ENCODE measurements around the gene STPG2. TPM values are rescaled to one million over a fixed set of nuclear protein-coding genes. Genes with fewer than 3 reads are reported as not detected.

STPG2 gene
- total RNA-seq, 1 experiment from 2014 or later = 0.61 TPM

GRCh38 chr4:97587912-97588311 is 555.4 kb downstream of the STPG2 start:
- no peak overlapping the region for H3K27ac Mint-ChIP-seq (ENCODE audit: low read depth, unreplicated experiment)
- DNase-seq (ENCODE audit: unreplicated experiment) = peak; percentile 41
- no peaks in the 10 kb centered on the region for H3K9me3 Mint-ChIP-seq (ENCODE audit: unreplicated experiment)
- H3K4me1 Mint-ChIP-seq (ENCODE audit: insufficient read depth, unreplicated experiment) = no peaks in the 10 kb centered on the region
- TF ChIP-seq CTCF (IDR thresholded peaks at IDR 0.05; ENCODE audit: unreplicated experiment) = no peak
- CTCF ChIA-PET = no interaction called here
- no TSS peak for BruUV-seq (replicated peaks)
- no peak overlapping the region for H3K4me3 Mint-ChIP-seq (ENCODE audit: unreplicated experiment)
- no peaks in the 10 kb centered on the region for H3K27me3 Mint-ChIP-seq (ENCODE audit: insufficient read depth, unreplicated experiment)
- intact Hi-C loops (cut with micrococcal nuclease) = no loop called here
- H3K36me3 Mint-ChIP-seq (ENCODE audit: insufficient read depth, unreplicated experiment) = no peaks in the 10 kb centered on the region
- POLR2A ChIA-PET = no interaction called here

- no peak for DNase-seq (ENCODE audit: unreplicated experiment)
- H3K4me1 Mint-ChIP-seq (ENCODE audit: insufficient read depth, unreplicated experiment) = no peaks in the 10 kb centered on the region
- intact Hi-C loops (cut with micrococcal nuclease) = no loop called here
- TF ChIP-seq CTCF (IDR thresholded peaks at IDR 0.05; ENCODE audit: unreplicated experiment) = no peak
- no peak overlapping the region for H3K27ac Mint-ChIP-seq (ENCODE audit: low read depth, unreplicated experiment)
- ChIA-PET POLR2A (no interaction called here), CTCF (no interaction called here)
- H3K9me3 Mint-ChIP-seq (ENCODE audit: unreplicated experiment) = no peaks in the 10 kb centered on the region
- H3K27me3 Mint-ChIP-seq (ENCODE audit: insufficient read depth, unreplicated experiment) = no peaks in the 10 kb centered on the region
- BruUV-seq (replicated peaks) = no TSS peak
- H3K36me3 Mint-ChIP-seq (ENCODE audit: insufficient read depth, unreplicated experiment) = no peaks in the 10 kb centered on the region
- no peak overlapping the region for H3K4me3 Mint-ChIP-seq (ENCODE audit: unreplicated experiment)
Observed at GRCh38 chr4:97585274-97585673, 558.0 kb downstream of the STPG2 start.

GRCh38 chr4:97582890-97583289 is 560.4 kb downstream of the STPG2 start:
- TF ChIP-seq CTCF (IDR thresholded peaks at IDR 0.05; ENCODE audit: unreplicated experiment) = no peak
- CTCF ChIA-PET = no interaction called here
- Mint-ChIP-seq H3K4me3 (ENCODE audit: unreplicated experiment) (no peak overlapping the region), H3K4me1 (ENCODE audit: insufficient read depth, unreplicated experiment) (no peaks in the 10 kb centered on the region), H3K9me3 (ENCODE audit: unreplicated experiment) (no peaks in the 10 kb centered on the region), H3K27ac (ENCODE audit: low read depth, unreplicated experiment) (no peak overlapping the region), H3K36me3 (ENCODE audit: insufficient read depth, unreplicated experiment) (no peaks in the 10 kb centered on the region), H3K27me3 (ENCODE audit: insufficient read depth, unreplicated experiment) (no peaks in the 10 kb centered on the region)
- POLR2A ChIA-PET = no interaction called here
- no peak for DNase-seq (ENCODE audit: unreplicated experiment)
- BruUV-seq (replicated peaks) = no TSS peak
- intact Hi-C loops (cut with micrococcal nuclease) = no loop called here

GRCh38 chr4:97577004-97577403 is 566.3 kb downstream of the STPG2 start:
- no peak overlapping the region for H3K4me3 Mint-ChIP-seq (ENCODE audit: unreplicated experiment)
- intact Hi-C loops (cut with micrococcal nuclease) = no loop called here
- H3K4me1 Mint-ChIP-seq (ENCODE audit: insufficient read depth, unreplicated experiment) = no peaks in the 10 kb centered on the region
- no peaks in the 10 kb centered on the region for H3K9me3 Mint-ChIP-seq (ENCODE audit: unreplicated experiment)
- H3K36me3 Mint-ChIP-seq (ENCODE audit: insufficient read depth, unreplicated experiment) = no peaks in the 10 kb centered on the region
- no peak for DNase-seq (ENCODE audit: unreplicated experiment)
- BruUV-seq (replicated peaks) = no TSS peak
- ChIA-PET POLR2A (no interaction called here), CTCF (no interaction called here)
- TF ChIP-seq CTCF (IDR thresholded peaks at IDR 0.05; ENCODE audit: unreplicated experiment) = no peak
- no peak overlapping the region for H3K27ac Mint-ChIP-seq (ENCODE audit: low read depth, unreplicated experiment)
- H3K27me3 Mint-ChIP-seq (ENCODE audit: insufficient read depth, unreplicated experiment) = no peaks in the 10 kb centered on the region
